NCI-H2196 (cell line): ENCODE measurements around the gene ZC3H18.

Source experiments
- DNase-seq: peaks from one replicate; lab custom pipeline; 2025; ENCODE audit not compliant: unreplicated experiment; lab: John Stamatoyannopoulos, UW

Gene ZC3H18

GRCh38 chr16:88548985-88549384 is 21.2 kb upstream of the ZC3H18 start:
- no peak for DNase-seq

DNA sequence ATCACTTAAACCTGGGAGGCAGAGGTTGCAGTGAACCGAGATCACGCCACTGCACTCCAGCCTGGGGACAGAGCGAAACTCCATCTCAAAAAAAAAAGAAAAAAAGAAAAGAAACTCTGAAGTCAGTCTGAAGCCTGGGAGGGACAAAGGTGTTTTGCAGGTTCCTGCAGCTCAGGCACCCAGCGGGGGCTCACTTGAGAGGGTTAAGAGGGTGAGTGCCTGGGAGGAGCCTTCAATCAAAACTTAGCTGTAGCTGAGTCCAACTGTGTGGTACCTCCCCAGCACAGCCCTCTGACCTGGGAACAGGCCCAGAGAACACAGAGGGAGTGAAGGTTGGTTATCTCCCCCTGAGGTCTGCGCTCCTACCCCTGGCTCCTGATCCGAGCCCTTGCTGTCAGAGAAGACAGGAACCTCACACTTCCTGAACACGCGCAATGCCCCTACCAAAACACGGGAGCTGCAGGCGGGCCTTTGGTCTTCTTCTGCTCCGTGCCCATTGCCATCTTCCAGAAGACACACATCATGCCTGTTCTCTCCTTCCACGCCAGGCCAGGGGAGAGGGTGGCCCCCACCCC is 20.4 kb upstream of the ZC3H18 start:
- DNase-seq = no peak

DNA sequence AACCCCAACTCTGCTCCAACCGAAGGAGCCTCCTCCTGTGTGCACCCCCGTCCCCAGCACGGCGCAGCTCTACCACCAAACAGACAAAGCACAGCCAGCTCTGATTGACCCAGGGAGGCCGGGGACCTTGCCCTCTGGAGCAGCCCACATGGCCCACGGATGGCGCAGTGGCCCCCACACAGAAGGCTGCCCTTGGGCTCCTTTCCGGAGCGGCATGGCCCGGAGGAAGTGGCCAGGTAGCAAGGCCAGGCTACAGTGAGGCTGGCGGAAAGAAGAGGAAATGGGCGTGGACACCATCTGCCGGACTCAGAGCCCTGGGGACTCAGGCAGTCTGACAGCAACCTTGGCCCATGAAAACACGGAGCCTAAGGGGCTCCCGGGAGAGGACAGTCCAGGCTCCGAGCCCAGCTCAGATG is 19.9 kb upstream of the ZC3H18 start:
- no peak for DNase-seq

GRCh38 chr16:88552166-88552565 is 18.0 kb upstream of the ZC3H18 start:
- no peak for DNase-seq

GRCh38 chr16:88552815-88553214 is 17.4 kb upstream of the ZC3H18 start:
- DNase-seq = no peak

DNA sequence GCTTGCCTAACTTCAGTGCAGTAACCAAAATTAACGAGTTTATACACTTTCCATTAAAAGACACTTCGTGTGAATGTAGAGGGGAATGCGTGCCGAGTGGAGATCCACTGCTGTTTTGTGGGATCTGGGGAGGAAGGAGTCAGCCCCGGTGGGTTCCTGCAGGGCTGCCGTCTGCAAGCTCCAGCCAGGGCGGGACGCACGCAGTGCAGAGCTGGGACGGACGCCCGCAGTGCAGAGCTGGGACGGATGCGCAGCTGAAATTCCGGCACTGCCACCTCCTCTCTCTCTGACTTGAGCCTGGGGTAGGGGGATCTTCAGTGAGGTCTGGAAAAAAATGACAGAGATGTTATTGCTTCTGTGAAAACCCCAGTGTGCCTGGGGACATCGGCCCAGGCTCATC is 16.5 kb upstream of the ZC3H18 start:
- no peak for DNase-seq

- DNase-seq = no peak
Measured at GRCh38 chr16:88554711-88555264, 15.4 kb upstream of the ZC3H18 start.

DNA sequence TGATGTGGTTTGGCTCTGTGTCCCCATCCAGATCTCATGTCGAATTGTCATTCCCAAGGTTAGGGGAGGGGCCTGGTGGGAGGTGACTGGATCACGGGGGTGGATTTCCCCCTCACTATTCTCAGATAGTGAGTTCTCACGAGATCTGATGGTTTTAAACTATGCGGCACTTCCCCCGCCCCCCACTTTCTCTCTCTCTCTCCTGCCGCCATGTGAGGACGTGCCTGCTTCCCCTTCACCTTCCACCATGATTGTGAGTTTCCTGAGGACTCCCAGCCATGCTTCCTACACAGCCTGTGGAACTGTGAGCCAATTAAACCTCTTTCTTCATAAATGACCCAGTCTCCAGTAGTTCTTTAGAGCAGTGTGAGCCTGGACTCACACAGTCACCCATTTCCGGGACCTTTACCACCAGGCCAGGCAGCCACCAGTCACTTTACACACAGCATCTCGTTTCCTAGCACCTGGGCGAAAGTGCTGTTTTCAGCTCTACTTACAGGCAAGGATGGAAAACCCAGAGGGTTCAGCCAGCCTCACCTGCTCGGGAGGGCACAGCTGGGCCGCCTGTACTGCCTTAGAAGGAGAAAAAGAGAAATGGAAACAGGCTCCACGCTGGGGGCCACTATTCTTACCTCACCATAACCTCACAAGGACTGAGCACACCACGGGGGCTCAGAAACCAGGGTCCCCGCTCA is 13.8 kb upstream of the ZC3H18 start:
- DNase-seq = no peak

DNA sequence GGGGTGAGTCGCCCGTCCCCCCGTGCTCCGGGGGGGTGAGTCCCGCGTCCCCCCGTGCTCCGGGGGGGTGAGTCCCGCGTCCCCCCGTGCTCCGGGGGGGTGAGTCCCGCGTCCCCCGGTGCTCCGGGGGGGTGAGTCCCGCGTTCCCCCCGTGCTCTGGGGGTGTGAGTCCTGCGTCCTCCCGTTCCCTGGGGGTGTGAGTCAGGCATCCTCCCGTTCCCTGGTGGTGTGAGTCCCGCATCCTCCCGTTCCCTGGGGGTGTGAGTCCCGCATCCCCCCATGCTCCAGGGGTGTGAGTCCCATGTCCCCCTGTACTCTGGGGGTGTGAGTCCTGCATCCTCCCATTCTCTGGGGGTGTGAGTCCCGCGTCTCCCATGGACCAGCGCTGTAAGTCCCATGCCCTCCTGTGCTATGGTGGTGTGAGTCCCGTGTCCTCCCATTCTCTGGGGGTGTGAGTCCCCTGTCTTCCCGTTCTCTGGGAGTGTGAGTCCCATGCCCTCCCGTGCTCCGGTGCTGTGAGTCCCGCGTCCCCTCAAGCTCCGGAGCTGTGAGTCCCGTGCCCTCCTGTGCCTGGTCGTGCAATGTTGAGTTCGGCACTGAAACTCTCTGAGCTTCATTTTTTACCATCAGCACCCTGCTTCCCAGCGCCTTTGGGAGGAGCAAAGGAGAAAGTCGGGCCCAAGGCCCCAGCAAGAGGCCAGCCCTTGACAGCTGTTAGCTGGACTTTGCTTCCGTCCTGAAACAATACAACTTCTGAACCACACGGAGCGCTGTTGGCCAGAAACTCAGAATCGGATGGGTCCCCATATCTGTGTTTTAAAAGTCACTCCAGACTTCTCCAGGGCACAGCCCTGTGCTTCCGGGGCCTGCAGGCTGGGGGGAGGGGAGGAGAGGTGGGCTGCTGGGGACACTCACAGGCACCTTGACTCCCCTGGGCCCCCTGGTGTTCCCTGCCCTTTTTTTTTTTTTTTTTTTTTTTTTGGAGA is 11.5 kb upstream of the ZC3H18 start:
- DNase-seq = peak; percentile 73

DNA sequence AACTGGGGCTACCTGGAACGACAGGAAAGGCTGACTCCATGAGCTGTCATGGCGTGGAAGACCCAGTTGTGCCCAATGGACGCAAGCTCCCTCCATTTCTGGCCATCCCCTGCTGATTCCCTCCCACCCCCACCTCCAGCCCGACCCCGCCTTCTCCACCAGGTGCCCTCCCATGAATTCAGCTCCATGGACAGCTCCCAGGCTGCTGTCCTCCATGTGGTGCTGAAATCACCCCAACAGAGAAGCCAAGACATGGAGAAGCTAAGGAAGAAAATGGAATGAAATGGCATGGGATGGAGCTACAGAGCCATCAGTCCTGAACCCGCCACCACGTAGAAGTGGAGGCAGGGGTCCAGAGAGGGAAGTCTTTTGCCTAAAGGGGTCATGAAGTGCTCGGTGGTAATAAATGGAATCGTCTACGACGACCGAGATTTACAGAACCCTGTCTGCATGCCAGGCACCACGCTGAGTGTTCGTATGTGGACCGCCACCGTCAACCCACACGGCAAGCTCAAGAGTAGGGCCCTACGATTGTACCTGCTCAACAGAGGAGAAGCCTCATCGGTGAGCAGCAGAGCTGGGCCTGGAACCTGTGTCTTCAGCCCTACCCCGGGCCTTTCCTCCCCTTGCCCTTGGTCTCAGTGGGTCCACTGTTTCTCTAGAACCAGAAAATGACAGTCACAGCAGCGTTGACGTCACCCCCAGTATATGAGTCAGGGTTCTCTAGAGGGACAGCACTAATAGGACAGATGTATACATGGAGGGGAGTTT is 9.3 kb upstream of the ZC3H18 start:
- no peak for DNase-seq

GRCh38 chr16:88561485-88562359 is 8.5 kb upstream of the ZC3H18 start:
- peak; percentile 4 for DNase-seq

GRCh38 chr16:88566158-88566557 is 4.0 kb upstream of the ZC3H18 start:
- no peak for DNase-seq

DNA sequence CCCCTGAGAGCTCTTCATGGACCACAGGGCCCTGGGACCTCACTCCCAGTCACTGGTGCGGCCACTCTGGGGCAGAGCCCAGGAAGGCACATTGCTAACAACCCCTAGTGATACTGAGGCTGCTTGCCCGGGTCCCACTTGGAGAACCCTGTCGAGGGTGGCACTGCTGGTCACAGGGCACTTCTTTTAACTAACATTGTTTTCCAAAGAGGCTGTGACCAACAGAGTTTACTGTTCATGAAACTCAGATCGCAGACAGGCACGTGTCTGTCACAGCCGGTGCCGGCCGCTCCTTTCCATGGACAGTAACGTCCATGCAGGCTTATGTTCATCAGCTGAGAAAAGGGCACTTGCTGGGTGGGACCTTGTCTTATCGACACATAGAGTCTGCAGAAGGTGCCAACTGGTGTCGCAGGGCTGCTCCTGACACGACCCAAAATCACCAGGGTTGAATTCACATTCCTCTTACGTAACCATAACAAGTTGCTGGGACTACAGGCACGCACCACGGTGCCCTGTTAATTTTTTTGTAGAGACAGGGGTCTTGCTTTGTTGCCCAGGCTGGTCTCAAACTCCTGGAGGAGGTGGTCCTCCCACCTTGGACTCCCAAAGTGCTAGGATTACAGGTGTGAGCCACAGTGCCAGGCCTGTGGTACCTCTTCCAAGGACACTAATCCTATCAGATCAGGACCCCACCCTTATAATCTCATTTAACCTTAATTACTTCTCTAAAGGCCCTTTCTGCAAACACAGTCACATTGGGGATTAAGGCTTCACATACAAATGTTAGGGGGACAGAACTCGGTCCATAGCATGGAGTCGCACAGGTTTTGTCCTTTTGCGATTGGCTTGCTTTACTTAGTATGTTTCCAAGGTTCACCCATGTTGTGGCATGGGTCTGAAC is 1.2 kb upstream of the ZC3H18 start:
- no peak for DNase-seq

DNA sequence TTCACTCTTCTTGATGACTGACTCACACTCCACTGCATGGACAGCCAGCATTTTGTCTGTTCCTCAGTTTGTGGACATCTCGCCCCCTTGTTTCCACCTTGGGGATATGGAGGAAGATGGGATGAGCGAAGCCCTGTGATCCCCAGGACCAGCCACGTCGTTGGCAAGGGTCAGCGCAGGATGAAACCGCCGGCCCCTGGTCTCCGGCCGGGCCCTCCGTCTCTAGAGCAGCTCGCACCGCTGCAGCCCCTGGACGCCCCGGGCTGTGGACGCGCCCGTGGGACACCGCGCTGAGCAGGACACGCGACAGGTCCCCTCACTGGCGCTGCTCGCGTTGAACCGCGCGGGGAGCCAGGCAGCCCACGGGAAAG is 604 bp upstream of the ZC3H18 start:
- DNase-seq = no peak

- no peak for DNase-seq
Measured at GRCh38 chr16:88570691-88571092, 489 bp downstream of the ZC3H18 start.

- no peak for DNase-seq
Measured at GRCh38 chr16:88575251-88575650, 5.0 kb downstream of the ZC3H18 start.

DNA sequence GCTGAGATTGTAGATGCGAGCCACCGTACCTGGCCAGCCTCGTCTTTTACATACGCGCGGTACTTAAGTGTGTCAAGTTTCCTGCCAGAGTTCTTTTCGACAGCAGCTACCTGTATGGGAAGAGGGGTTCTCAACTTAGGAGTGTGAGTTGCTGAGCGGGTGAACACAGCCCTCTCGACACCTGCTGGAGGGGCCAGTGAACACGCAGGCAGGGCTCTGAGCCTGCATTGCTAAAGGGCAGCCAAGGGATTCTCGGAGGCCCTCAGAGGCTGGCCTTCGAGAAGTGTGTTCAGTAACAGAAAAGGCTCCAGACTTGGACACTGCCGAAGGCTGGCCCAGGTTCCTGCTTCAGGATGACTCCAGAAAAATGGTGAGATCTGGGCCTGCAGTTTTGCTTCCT is 6.1 kb downstream of the ZC3H18 start:
- no peak for DNase-seq

- DNase-seq = no peak
Measured at GRCh38 chr16:88577166-88577565, 7.0 kb downstream of the ZC3H18 start.
